A549 treated with CORT108297 at 1 μM for 4 hours (cell line): Measurements from ENCODE around the gene ARL6IP1. TPM values are rescaled to one million over a fixed set of nuclear protein-coding genes. Genes with fewer than 3 reads are reported as not detected.

ENCODE experiments used
- total RNA-seq: library from RNA; stranded (reverse); fragments of 200-300 nt; extraction: Qiagen RNA extraction; gene quantifications from 5 replicates; pipeline ENCODE4 v1.2.3, GENCODE V29; 2022

The ARL6IP1 gene
- total RNA-seq: 280 to 445 TPM (median 300 TPM) in 5 replicates

GRCh38 chr16:18801145-18801972 lies at the start of gene ARL6IP1:
ARL6IP1 (minus strand) TSS chr16:18801549; CDS start chr16:18801466, 83 bp downstream.

GRCh38 chr16:18789850-18790706 lies 11.3 kb downstream of the ARL6IP1 start, which contains the start of gene RPS15A:
RPS15A (minus strand) TSS chr16:18790334; CDS start chr16:18789113, 1,221 bp downstream.

Other genes starting within 250 kb of the ARL6IP1 start
- gene NOMO2, start 239.5 kb downstream of the ARL6IP1 start, total RNA-seq: 104 to 107 TPM (median 105 TPM) in 5 replicates
- gene RPS15A, start 11.2 kb downstream of the ARL6IP1 start, total RNA-seq: 2,160 to 2,532 TPM (median 2,366 TPM) in 5 replicates
- gene SMG1, start 124.9 kb upstream of the ARL6IP1 start, total RNA-seq: 14.3 to 25.3 TPM (median 22.3 TPM) in 5 replicates
- gene TMC7, start 182.4 kb upstream of the ARL6IP1 start, total RNA-seq: 7.2 to 10.8 TPM (median 9.9 TPM) in 5 replicates